Neuronal stem cell (in vitro differentiated cells): ENCODE measurements around the gene CEBPB.

ENCODE experiments used
- DNase-seq: peaks from one replicate; pipeline ENCODE4 v3.0.0-alpha.2; 2013; ENCODE audit warnings: low spot score
- H2AFZ ChIP-seq: one replicate; pipeline ENCODE4 v1.6.1; 2013; ENCODE audit warnings: mild to moderate bottlenecking, low read length, inconsistent platforms
- H2AK5ac ChIP-seq: 2 replicates; pipeline ENCODE4 v1.6.1; 2013; ENCODE audit warnings: low read depth, mild to moderate bottlenecking, inconsistent platforms, low read length, moderate library complexity, mixed read lengths
- H2BK120ac ChIP-seq: 2 replicates; pipeline ENCODE4 v1.6.1; 2013; ENCODE audit warnings: low read depth, mild to moderate bottlenecking, inconsistent platforms, low read length, moderate library complexity, mixed read lengths
- H2BK12ac ChIP-seq: one replicate; pipeline ENCODE4 v1.6.1; 2013; ENCODE audit warnings: low read length, inconsistent platforms
- H2BK15ac ChIP-seq: 2 replicates; pipeline ENCODE4 v1.6.1; 2013; ENCODE audit warnings: mild to moderate bottlenecking, low read length, inconsistent platforms, mixed read lengths
- H2BK5ac ChIP-seq: one replicate; pipeline ENCODE4 v1.6.1; 2013; ENCODE audit warnings: inconsistent platforms, mild to moderate bottlenecking, low read length, moderate library complexity
- H3K14ac ChIP-seq: one replicate; pipeline ENCODE4 v1.6.1; 2013; ENCODE audit warnings: low read length, inconsistent platforms
- H3K18ac ChIP-seq: 2 replicates; pipeline ENCODE4 v1.6.1; 2013; ENCODE audit warnings: low read length, inconsistent platforms
- H3K23ac ChIP-seq: 2 replicates; pipeline ENCODE4 v1.6.1; 2013; ENCODE audit warnings: low read depth, mild to moderate bottlenecking, mixed read lengths, low read length, inconsistent platforms; ENCODE audit not compliant: poor library complexity
- H3K27ac ChIP-seq: replicated peaks from 3 replicates; pipeline ENCODE4 v1.5.1; 2013; ENCODE audit warnings: low read length, inconsistent platforms
- H3K27me3 ChIP-seq, 3 experiments: 2 replicates each; pipeline ENCODE4 v1.6.1; 2013; ENCODE audit warnings: low read length in 3 of 3, mild to moderate bottlenecking in 2 of 3, inconsistent platforms in 1 of 3, low read depth in 1 of 3, mixed read lengths in 1 of 3, moderate library complexity in 1 of 3; ENCODE audit not compliant: control insufficient read depth in 3 of 3, insufficient read depth in 3 of 3
- H3K36me3 ChIP-seq, 2 donors: replicated peaks in 1 of 2; 2 replicates each; pipeline ENCODE4 v1.6.1; 2013; ENCODE audit warnings: low read length in 2 of 2; ENCODE audit not compliant: control insufficient read depth in 2 of 2, insufficient read depth in 2 of 2
- H3K4ac ChIP-seq: 2 replicates; pipeline ENCODE4 v1.6.1; 2013; ENCODE audit warnings: inconsistent platforms, mild to moderate bottlenecking, low read length, moderate library complexity
- H3K4me1 ChIP-seq, 2 donors: 1 replicate in 1 of 2; 2 replicates in 1 of 2; pipeline ENCODE4 v1.6.1; 2013; ENCODE audit warnings: low read length in 2 of 2, low read depth in 1 of 2; ENCODE audit not compliant: control insufficient read depth in 2 of 2, insufficient read depth in 1 of 2
- H3K4me2 ChIP-seq: one replicate; pipeline ENCODE4 v1.6.1; 2013; ENCODE audit warnings: mild to moderate bottlenecking, low read length, inconsistent platforms; ENCODE audit not compliant: insufficient read depth, poor library complexity, severe bottlenecking
- H3K4me3 ChIP-seq, 2 donors: 2 replicates each; pipeline ENCODE4 v1.5.1; 2013; ENCODE audit warnings: low read length in 2 of 2, mild to moderate bottlenecking in 2 of 2, inconsistent platforms in 1 of 2, moderate library complexity in 1 of 2
- H3K79me1 ChIP-seq: one replicate; pipeline ENCODE4 v1.6.1; 2013; ENCODE audit warnings: low read depth, mild to moderate bottlenecking, inconsistent platforms, low read length, moderate library complexity
- H3K9ac ChIP-seq: one replicate; pipeline ENCODE4 v1.6.1; 2013; ENCODE audit warnings: mild to moderate bottlenecking, low read depth, low read length, inconsistent platforms; ENCODE audit not compliant: poor library complexity
- H3K9me3 ChIP-seq, 2 donors: replicated peaks in 1 of 2; 2 replicates each; pipeline versions ENCODE3 to v1.6.1; 2013; ENCODE audit warnings: low read length in 2 of 2, mild to moderate bottlenecking in 2 of 2, inconsistent platforms in 1 of 2, low read depth in 1 of 2, mixed read lengths in 1 of 2, moderate library complexity in 1 of 2; ENCODE audit not compliant: control insufficient read depth in 2 of 2, insufficient read depth in 1 of 2
- H4K8ac ChIP-seq: one replicate; pipeline ENCODE4 v1.6.1; 2013; ENCODE audit warnings: low read depth, mild to moderate bottlenecking, inconsistent platforms, low read length, moderate library complexity
- H4K91ac ChIP-seq: one replicate; pipeline ENCODE4 v1.6.1; 2013; ENCODE audit warnings: low read length, low read depth, mild to moderate bottlenecking, inconsistent platforms; ENCODE audit not compliant: poor library complexity
- WGBS, 2 donors: extraction: QIAGEN DNeasy Blood & Tissue Kit; methylation state at CpG; one replicate each; pipeline ENCODE4 v1.1.7; 2013; ENCODE audit warnings: missing lambda C conversion rate in 2 of 2, mixed read lengths in 1 of 2; ENCODE audit not compliant: insufficient read length in 2 of 2, insufficient replicate concordance in 1 of 2; ENCODE audit errors: extremely low coverage in 2 of 2; 5-methylcytosine and 5-hydroxymethylcytosine counted together

The CEBPB gene

DNA sequence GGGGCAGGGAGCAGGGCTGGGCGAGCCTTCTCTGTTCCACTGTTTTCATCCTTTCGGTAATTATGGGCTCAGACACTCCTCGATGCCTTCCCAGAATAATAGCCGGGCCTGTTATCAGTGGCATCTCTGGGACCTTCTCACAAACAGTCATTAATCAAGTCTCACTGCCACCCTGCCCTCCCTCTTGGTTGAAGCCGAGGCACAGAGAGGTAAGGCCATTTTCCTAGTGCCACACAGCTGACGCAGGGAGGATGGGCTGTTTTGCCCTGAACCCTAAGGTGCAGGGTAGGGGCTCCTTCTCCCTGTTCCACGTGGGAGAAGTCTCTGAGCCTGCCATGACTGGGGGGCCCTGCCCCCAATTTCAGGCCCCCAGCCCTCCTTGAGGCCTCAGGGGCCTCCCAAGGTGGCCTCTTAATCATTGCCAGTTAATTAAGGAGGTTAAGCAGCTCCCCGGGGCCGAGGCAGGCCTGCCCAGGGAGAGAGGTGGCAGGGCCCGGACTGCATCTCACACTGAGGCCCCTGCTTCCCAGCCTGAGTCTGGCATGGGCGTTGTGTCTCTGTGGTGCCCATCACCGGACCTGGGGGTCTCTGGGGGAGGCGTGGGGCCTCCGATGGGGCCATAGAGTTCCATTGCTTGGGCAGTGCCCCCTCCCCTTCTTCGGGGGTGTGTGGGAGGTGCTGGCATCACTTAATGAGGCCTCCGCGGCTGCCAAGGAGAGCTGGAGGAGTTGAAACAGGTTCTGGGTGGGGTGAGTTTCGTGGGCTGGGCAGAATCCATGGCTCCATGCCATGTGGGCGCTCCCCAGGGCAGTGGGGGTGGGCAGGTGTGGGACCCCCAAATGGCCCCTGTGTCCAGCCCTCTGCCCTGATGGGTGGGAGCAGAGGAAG lies 42.9 kb downstream of the CEBPB start:
- Histone ChIP-seq H2BK120ac (peak overlapping the region; percentile 1), H3K79me1 (no peaks in the 10 kb centered on the region), H2AFZ (no peak overlapping the region), H3K14ac (no peak overlapping the region), H3K23ac (peak overlapping the region; percentile 28), H3K9me3 (no peaks in the 10 kb centered on the region), H4K91ac (no peak overlapping the region), H3K4me1 (no peaks in the 10 kb centered on the region), H2AK5ac (peak overlapping the region; percentile 19), H3K36me3 (no peaks in the 10 kb centered on the region), H2BK5ac (no peak overlapping the region), H2BK15ac (peak overlapping the region; percentile 3), H3K9ac (no peak overlapping the region), H3K4ac (no peak overlapping the region), H3K27ac (no peak overlapping the region), H4K8ac (peak overlapping the region; percentile 32), H3K4me2 (no peak overlapping the region), H3K18ac (peak overlapping the region; percentile 74), H3K4me3 (no peak overlapping the region), H2BK12ac (no peak overlapping the region), H3K27me3 (no peaks in the 10 kb centered on the region)
- no peak for DNase-seq
- no CpG with 5 or more reads among the region's 19 CpGs for WGBS, 2 donors

DNA sequence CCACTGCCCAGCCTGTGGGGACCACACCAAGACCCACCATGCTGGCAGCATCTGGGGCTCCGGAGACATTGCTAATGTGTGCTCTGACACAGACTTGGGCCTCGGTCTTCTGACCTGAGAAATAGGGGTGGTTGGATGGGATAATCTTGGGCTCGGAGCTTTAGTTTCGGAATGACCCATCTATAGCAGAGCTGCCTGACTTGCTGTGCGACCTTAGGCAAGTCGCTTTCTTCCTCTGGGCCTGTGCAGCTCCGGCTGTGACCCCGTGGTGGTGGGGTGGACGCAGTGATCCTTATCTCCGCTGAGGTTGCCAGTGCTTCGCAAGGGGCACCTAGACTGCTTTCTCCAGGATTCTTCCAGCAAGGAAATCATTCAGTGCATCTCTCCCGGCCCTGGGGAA lies 43.7 kb downstream of the CEBPB start:
- Histone ChIP-seq H3K36me3 (no peaks in the 10 kb centered on the region), H3K4me2 (no peak overlapping the region), H2AK5ac (peak overlapping the region; percentile 10), H2BK15ac (peak overlapping the region; percentile 3), H3K4me3 (no peak overlapping the region), H3K14ac (no peak overlapping the region), H3K18ac (peak overlapping the region; percentile 74), H2BK5ac (no peak overlapping the region), H2BK120ac (no peak overlapping the region), H3K4me1 (no peaks in the 10 kb centered on the region), H3K79me1 (no peaks in the 10 kb centered on the region), H3K23ac (peak overlapping the region; percentile 28), H2AFZ (no peak overlapping the region), H3K27me3 (no peaks in the 10 kb centered on the region), H3K27ac (no peak overlapping the region), H2BK12ac (no peak overlapping the region), H4K91ac (no peak overlapping the region), H3K9me3 (no peaks in the 10 kb centered on the region), H4K8ac (no peak overlapping the region), H3K9ac (no peak overlapping the region), H3K4ac (no peak overlapping the region)
- no peak for DNase-seq
- no CpG with 5 or more reads among the region's 12 CpGs for WGBS, 2 donors

DNA sequence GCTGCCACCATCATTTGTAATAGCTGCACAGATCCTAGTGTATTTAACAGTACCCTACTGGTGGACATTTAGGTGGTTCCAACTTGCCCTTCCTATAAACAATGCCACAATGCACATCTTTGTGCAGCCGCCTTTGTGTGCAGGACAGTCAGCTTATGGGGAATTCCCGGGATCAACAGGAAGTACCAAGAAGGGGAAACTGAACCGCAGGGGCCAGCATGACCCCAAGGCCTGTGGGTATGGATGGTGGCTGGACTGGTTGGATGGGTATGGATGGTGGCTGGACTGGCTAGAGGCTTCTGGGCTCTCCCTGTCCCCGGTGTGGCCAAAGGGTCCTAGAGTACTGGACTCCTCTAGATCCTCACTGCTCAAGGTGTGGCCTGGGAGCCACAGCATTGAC lies 46.7 kb downstream of the CEBPB start:
- Histone ChIP-seq H3K4ac (no peak overlapping the region), H3K9ac (no peak overlapping the region), H2BK120ac (no peak overlapping the region), H3K27me3 (no peaks in the 10 kb centered on the region), H3K4me3 (no peak overlapping the region), H2BK12ac (no peak overlapping the region), H2AFZ (no peak overlapping the region), H2BK5ac (no peak overlapping the region), H4K8ac (no peak overlapping the region), H3K9me3 (no peaks in the 10 kb centered on the region), H4K91ac (no peak overlapping the region), H2BK15ac (no peak overlapping the region), H3K79me1 (no peaks in the 10 kb centered on the region), H3K23ac (no peak overlapping the region), H3K4me1 (no peaks in the 10 kb centered on the region), H2AK5ac (no peak overlapping the region), H3K27ac (no peak overlapping the region), H3K36me3 (no peaks in the 10 kb centered on the region), H3K18ac (peak overlapping the region; percentile 5), H3K14ac (no peak overlapping the region), H3K4me2 (no peak overlapping the region)
- no CpG with 5 or more reads among the region's 4 CpGs for WGBS, 2 donors
- no peak for DNase-seq

DNA sequence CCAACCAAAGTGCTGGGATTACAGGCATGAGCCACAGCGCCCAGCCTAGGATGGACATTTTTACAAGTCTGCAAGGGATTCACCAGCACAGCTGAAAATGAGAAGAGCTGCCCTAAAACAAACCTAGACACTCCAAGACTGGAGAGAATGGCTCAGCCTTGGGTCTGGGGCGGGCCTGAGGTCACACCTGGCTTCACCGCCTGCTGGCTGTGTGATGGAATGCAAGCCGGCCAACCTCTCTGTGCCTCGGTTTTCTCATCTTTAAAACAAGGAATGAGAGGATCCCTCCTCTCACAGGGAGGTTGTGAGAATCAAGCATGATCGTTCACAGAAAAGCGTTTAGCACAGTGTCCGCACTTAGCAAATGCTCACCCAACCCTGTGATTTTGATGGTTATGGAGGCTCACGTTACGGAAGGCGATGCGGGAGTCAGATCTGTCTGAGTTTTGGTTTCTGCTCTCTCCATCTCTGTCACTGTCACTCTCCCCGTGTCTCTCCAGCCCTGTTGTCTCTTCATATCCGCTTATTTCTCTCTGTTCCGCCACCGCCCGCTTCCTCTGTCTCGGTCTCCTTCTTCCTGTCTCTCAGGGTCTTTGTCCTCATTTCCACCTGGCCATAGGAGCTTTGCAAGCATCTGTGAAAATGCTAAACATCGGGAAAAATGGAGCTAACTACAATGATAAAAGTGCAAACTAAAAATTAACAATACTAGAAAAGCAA lies 47.6 kb downstream of the CEBPB start:
- Histone ChIP-seq H3K27ac (no peak overlapping the region), H3K23ac (no peak overlapping the region), H3K36me3 (no peaks in the 10 kb centered on the region), H3K18ac (no peak overlapping the region), H3K27me3 (no peaks in the 10 kb centered on the region), H3K4me3 (no peak overlapping the region), H3K9ac (no peak overlapping the region), H3K14ac (no peak overlapping the region), H2BK12ac (no peak overlapping the region), H2AK5ac (no peak overlapping the region), H4K8ac (no peak overlapping the region), H3K9me3 (no peaks in the 10 kb centered on the region), H3K4ac (no peak overlapping the region), H3K4me1 (peaks cover 0 to 1% of the 10 kb centered on the region in 2 donors), H2BK120ac (no peak overlapping the region), H2AFZ (no peak overlapping the region), H4K91ac (no peak overlapping the region), H2BK5ac (no peak overlapping the region), H3K4me2 (no peak overlapping the region), H3K79me1 (no peaks in the 10 kb centered on the region), H2BK15ac (no peak overlapping the region)
- no CpG with 5 or more reads among the region's 19 CpGs for WGBS, 2 donors
- DNase-seq: no peak
